Measurements from ENCODE around the gene EGLN3.

The EGLN3 gene

DNA sequence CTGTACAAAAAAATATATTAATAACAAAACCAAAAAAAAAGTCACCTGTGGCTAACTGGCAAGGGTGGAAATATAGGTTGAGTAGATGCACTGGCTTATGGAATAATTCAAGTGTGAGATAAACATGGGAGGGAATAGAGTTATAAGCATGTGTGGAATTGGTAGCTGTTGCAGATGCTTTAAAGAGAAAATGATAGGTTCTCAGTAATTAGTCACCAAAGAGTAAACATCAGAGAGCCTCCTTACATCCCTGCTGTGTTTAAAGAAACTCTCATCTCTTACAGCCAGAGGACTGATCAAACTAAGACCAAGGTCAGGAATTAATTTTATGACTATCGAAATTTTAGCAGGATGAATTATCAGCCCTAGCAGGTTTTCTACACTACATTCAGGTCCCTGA, 70.5 kb downstream of the EGLN3 start:
- FAIRE-seq (no peak), DNase-seq (ENCODE audit: insufficient read length, low spot score) (no peak)

DNA sequence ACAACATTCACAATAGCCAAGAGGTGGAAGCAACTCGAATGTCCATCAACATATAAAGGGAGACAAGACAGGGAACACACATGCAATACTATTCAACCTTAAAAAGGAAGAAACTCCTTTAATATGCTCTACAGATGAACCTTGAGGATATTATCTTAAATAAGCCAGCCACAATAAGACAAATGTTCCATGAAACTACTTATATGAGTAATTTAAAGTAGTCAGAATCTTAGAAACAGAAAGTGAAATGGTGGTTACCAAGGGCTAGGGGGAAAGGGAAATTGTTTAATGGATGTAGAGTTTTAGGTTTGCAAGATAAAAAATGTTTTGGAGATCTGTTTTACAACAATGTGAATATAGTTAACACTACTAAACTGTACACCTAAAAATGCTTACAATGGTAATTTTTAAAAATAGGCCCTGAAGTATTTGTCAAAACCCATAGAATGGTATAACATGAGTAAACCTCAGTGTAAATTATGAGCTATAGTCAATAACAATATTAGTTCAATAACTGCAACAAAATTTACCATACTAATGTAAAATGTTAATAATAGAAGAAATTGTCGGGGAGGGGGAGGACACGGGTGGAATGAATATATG, 71.1 kb downstream of the EGLN3 start:
- DNase-seq (ENCODE audit: insufficient read length, low spot score) = no peak
- no peak for FAIRE-seq

DNA sequence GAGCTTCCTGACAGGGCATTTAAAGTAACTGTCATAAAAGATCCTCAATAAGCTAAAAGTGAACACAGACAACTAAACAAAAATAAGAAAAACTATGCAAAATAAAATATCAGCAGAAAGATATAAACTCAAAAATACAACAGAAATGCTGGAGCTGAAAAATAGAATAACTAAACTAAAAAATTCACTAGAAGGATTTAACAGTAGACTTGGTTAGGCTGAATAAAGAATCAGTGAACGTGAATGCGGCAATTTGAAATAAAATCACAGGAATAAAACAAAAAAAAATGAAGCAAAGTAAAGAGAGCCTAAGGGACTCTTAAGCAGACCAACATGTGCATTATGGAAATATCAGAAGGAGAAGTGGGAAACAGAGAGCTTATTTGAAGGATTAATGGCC, 74.6 kb downstream of the EGLN3 start:
- FAIRE-seq (no peak), DNase-seq (ENCODE audit: insufficient read length, low spot score) (no peak)
